ENCODE data around the gene RETREG1.

Gene RETREG1

DNA sequence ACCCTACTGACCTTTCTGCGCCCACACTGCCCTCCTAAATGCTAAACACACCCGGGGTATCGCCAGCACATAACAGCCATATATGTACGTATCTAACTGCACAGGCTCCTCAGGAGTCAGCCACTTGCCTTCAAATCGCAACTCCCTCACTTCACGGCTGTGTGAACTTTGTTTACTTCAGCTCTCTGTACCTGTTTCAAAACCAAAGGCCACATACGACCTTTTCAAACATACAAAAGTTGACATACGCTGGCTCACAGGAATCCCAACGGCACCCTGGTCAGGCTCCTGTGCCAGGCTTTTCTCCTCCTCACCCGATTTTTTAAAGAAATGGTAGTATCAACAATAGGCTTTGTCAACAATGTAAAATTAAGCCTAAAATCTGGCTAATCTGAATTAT is 112.2 kb downstream of the RETREG1 start:
- TF ChIP-seq EZH2phosphoT487 (IDR thresholded peaks at IDR 0.05; ENCODE audit: low read length): no peak
- no peak for TF ChIP-seq EZH2 (optimal IDR thresholded peaks at IDR 0.05; ENCODE audit: low read depth, low read length)
- no peak for TF ChIP-seq CTCF (IDR thresholded peaks at IDR 0.05; ENCODE audit: low read length)
- Histone ChIP-seq H3K9me2 (replicated peaks; ENCODE audit: insufficient read depth, low read length) (no peaks in the 10 kb centered on the region), H3K36me3 (replicated peaks; ENCODE audit: insufficient read depth, low read length) (no peaks in the 10 kb centered on the region), H3K4me1 (ENCODE audit: low read length) (no peaks in the 10 kb centered on the region), H4K20me1 (ENCODE audit: insufficient read depth, low read length) (no peaks in the 10 kb centered on the region), H3F3A (ENCODE audit: insufficient read depth, low read length) (no peaks in the 10 kb centered on the region), H3K4me3 (ENCODE audit: low read length) (no peak overlapping the region), H3K9me3 (replicated peaks; ENCODE audit: insufficient read depth, low read length) (no peaks in the 10 kb centered on the region), H3K4me2 (ENCODE audit: low read depth, low read length) (no peak overlapping the region), H3K9ac (ENCODE audit: low read length) (no peak overlapping the region), H3K27ac (ENCODE audit: low read length) (no peak overlapping the region), H3K79me2 (ENCODE audit: low read length) (no peaks in the 10 kb centered on the region), H2AFZ (ENCODE audit: low read length) (no peak overlapping the region), H3K27me3 (replicated peaks; ENCODE audit: insufficient read depth, low read length) (no peaks in the 10 kb centered on the region)
- DNase-seq: no peak

GRCh38 chr5:16502866-16503265 is 113.9 kb downstream of the RETREG1 start:
- TF ChIP-seq EZH2 (optimal IDR thresholded peaks at IDR 0.05; ENCODE audit: low read depth, low read length) (no peak), CTCF (IDR thresholded peaks at IDR 0.05; ENCODE audit: low read length) (no peak), EZH2phosphoT487 (IDR thresholded peaks at IDR 0.05; ENCODE audit: low read length) (no peak)
- Histone ChIP-seq H3K36me3 (replicated peaks; ENCODE audit: insufficient read depth, low read length) (no peaks in the 10 kb centered on the region), H3K79me2 (ENCODE audit: low read length) (no peaks in the 10 kb centered on the region), H3F3A (ENCODE audit: insufficient read depth, low read length) (no peaks in the 10 kb centered on the region), H3K9me3 (replicated peaks; ENCODE audit: insufficient read depth, low read length) (no peaks in the 10 kb centered on the region), H4K20me1 (ENCODE audit: insufficient read depth, low read length) (no peaks in the 10 kb centered on the region), H3K9me2 (replicated peaks; ENCODE audit: insufficient read depth, low read length) (no peaks in the 10 kb centered on the region), H3K9ac (ENCODE audit: low read length) (no peak overlapping the region), H3K27me3 (replicated peaks; ENCODE audit: insufficient read depth, low read length) (no peaks in the 10 kb centered on the region), H2AFZ (ENCODE audit: low read length) (no peak overlapping the region), H3K4me3 (ENCODE audit: low read length) (no peak overlapping the region), H3K27ac (ENCODE audit: low read length) (no peak overlapping the region), H3K4me1 (ENCODE audit: low read length) (no peaks in the 10 kb centered on the region), H3K4me2 (ENCODE audit: low read depth, low read length) (no peak overlapping the region)
- DNase-seq: no peak

DNA sequence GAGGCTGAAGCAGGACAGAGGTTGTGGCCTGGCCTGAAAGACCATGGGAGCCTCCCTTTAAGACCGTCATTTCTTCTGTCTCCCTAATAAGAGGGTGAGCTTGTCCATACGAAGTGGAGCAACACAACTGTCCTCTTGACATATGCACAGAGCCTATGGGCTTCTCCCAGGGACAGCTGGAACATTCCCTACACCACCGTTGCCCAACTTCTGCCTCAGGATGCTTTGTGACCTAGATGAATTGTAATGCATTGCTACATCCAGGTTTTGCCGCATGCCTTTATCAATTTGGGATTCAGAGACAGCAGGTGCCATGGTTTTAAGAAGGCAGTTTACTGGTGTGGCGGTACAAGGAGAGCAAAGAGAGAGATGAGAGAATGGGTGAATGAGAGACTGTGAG is 116.8 kb downstream of the RETREG1 start:
- Histone ChIP-seq H3K79me2 (ENCODE audit: low read length) (no peaks in the 10 kb centered on the region), H3F3A (ENCODE audit: insufficient read depth, low read length) (no peaks in the 10 kb centered on the region), H3K9me3 (replicated peaks; ENCODE audit: insufficient read depth, low read length) (no peaks in the 10 kb centered on the region), H3K36me3 (replicated peaks; ENCODE audit: insufficient read depth, low read length) (no peaks in the 10 kb centered on the region), H3K9ac (ENCODE audit: low read length) (no peak overlapping the region), H2AFZ (ENCODE audit: low read length) (no peak overlapping the region), H3K27ac (ENCODE audit: low read length) (no peak overlapping the region), H3K4me1 (ENCODE audit: low read length) (no peaks in the 10 kb centered on the region), H3K27me3 (replicated peaks; ENCODE audit: insufficient read depth, low read length) (no peaks in the 10 kb centered on the region), H3K9me2 (replicated peaks; ENCODE audit: insufficient read depth, low read length) (no peaks in the 10 kb centered on the region), H3K4me2 (ENCODE audit: low read depth, low read length) (no peak overlapping the region), H3K4me3 (ENCODE audit: low read length) (no peak overlapping the region), H4K20me1 (ENCODE audit: insufficient read depth, low read length) (no peaks in the 10 kb centered on the region)
- TF ChIP-seq EZH2 (optimal IDR thresholded peaks at IDR 0.05; ENCODE audit: low read depth, low read length) (no peak), EZH2phosphoT487 (IDR thresholded peaks at IDR 0.05; ENCODE audit: low read length) (no peak), CTCF (IDR thresholded peaks at IDR 0.05; ENCODE audit: low read length) (no peak)
- no peak for DNase-seq
